ENCODE data around the gene KANK3.

DNA sequence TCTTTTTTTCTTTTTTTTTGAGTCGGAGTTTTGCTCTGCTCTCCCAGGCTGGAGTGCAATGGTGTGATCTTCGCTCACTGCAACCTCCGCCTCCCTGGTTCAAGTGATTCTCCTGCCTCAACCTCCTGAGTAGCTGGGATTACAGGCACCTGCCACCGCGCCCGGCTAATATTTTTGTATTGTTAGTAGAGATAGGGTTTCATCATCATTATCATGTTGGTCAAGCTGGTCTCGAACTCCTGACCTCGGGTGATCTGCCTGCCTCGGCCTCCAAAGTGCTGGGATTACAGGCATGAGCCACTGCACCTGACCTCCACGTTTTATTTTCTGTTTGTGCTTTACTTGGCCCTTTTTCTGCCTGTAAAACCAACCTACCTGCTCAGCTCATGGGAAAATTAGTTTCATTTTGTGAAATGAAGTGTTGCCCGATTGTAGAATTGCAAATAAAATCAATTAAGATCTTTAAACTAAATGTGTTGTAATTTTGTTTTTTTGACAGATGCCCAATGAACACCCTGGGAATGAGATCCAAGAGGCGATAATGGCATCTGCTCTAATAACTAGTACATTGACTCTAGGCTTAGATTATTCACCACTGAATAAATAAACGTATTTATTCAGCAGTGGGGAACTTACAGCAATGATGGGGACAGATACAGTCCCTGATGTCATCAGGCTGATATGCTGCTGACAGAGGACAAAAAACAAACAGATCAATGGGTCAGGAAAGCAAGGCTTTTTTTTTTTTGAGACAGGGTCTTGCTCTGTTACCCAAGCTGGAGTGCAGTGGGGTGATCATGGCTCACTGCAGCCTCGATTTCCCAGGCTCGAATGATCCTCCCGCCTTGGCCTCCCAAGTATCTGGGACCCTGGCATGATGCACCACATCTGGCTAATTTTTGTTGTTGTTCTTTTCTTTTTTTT is 44.9 kb upstream of the KANK3 start:
- TF ChIP-seq, protein P1, sequence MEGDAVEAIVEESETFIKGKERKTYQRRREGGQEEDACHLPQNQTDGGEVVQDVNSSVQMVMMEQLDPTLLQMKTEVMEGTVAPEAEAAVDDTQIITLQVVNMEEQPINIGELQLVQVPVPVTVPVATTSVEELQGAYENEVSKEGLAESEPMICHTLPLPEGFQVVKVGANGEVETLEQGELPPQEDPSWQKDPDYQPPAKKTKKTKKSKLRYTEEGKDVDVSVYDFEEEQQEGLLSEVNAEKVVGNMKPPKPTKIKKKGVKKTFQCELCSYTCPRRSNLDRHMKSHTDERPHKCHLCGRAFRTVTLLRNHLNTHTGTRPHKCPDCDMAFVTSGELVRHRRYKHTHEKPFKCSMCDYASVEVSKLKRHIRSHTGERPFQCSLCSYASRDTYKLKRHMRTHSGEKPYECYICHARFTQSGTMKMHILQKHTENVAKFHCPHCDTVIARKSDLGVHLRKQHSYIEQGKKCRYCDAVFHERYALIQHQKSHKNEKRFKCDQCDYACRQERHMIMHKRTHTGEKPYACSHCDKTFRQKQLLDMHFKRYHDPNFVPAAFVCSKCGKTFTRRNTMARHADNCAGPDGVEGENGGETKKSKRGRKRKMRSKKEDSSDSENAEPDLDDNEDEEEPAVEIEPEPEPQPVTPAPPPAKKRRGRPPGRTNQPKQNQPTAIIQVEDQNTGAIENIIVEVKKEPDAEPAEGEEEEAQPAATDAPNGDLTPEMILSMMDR (IDR thresholded peaks at IDR 0.05), result no peak
- TF ChIP-seq POLR2A (IDR thresholded peaks at IDR 0.05), result no peak

Data from adrenal gland (tissue), 5 donors.